ENCODE measurements around the gene RNF31. TPM values are rescaled to one million over a fixed set of nuclear protein-coding genes. Genes with fewer than 3 reads are reported as not detected.

The RNF31 gene
- total RNA-seq, 4 donors from 2014 or later = 26.8 to 35.6 (median 32.4) TPM

- no peaks in the 10 kb centered on the region for H3K27me3 ChIP-seq
- no peak overlapping the region for H3K4me3 ChIP-seq
- no peak for DNase-seq
- H3K4me1 ChIP-seq = peaks cover 5 to 28% (median 7%) of the 10 kb centered on the region in 3 donors
- H3K27ac ChIP-seq = peak overlapping the region in 2 of 4 donors; percentile 59 to 81
- no peaks in the 10 kb centered on the region for H3K9me3 ChIP-seq
- TF ChIP-seq POLR2A (IDR thresholded peaks at IDR 0.05) = no peak
- TF ChIP-seq, protein P1, sequence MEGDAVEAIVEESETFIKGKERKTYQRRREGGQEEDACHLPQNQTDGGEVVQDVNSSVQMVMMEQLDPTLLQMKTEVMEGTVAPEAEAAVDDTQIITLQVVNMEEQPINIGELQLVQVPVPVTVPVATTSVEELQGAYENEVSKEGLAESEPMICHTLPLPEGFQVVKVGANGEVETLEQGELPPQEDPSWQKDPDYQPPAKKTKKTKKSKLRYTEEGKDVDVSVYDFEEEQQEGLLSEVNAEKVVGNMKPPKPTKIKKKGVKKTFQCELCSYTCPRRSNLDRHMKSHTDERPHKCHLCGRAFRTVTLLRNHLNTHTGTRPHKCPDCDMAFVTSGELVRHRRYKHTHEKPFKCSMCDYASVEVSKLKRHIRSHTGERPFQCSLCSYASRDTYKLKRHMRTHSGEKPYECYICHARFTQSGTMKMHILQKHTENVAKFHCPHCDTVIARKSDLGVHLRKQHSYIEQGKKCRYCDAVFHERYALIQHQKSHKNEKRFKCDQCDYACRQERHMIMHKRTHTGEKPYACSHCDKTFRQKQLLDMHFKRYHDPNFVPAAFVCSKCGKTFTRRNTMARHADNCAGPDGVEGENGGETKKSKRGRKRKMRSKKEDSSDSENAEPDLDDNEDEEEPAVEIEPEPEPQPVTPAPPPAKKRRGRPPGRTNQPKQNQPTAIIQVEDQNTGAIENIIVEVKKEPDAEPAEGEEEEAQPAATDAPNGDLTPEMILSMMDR (IDR thresholded peaks at IDR 0.05) = no peak
- no peaks in the 10 kb centered on the region for H3K36me3 ChIP-seq
- WGBS, 2 donors = 85 to 100% methylated on average over 1 to 8 of the region's 15 CpGs
- intact Hi-C loops (cut with DNase I) = no loop called here
Observed at GRCh38 chr14:24131549-24131966, 15.7 kb upstream of the RNF31 start.

DNA sequence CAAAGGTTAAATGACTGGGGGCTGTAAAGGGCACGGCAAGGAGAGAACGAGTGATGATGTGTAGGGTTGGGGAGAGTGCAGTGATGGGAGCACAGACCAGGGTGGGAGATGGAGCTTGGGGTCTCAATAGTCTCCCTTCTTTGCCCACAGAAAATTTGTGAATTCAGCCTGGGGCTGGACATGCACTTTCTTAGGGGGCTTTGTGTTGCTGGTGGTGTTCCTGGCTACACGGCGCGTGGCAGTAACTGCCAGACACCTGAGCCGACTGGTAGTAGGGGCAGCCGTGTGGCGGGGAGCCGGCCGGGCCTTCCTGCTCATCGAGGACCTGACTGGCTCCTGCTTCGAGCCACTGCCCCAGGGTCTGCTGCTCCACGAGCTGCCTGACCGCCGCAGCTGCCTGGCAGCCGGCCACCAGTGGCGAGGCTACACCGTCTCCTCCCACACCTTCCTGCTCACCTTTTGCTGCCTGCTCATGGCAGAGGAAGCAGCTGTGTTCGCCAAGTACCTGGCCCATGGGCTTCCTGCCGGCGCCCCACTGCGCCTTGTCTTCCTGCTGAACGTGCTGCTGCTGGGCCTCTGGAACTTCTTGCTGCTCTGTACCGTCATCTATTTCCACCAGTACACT lies 15.1 kb upstream of the RNF31 start:
- Histone ChIP-seq H3K4me3 (no peak overlapping the region), H3K9me3 (no peaks in the 10 kb centered on the region), H3K27me3 (no peaks in the 10 kb centered on the region), H3K36me3 (peaks cover 0 to 1% (median 0%) of the 10 kb centered on the region in 3 donors), H3K4me1 (peaks cover 11 to 34% (median 13%) of the 10 kb centered on the region in 3 donors), H3K27ac (peak overlapping the region in 2 of 4 donors; percentile 59 to 81)
- TF ChIP-seq POLR2A (IDR thresholded peaks at IDR 0.05) = no peak
- TF ChIP-seq, protein P1 (IDR thresholded peaks at IDR 0.05) = no peak
- intact Hi-C loops (cut with DNase I) = no loop called here
- DNase-seq = no peak
- WGBS, 2 donors = 42 to 44% methylated on average over 14 to 18 of the region's 24 CpGs

DNA sequence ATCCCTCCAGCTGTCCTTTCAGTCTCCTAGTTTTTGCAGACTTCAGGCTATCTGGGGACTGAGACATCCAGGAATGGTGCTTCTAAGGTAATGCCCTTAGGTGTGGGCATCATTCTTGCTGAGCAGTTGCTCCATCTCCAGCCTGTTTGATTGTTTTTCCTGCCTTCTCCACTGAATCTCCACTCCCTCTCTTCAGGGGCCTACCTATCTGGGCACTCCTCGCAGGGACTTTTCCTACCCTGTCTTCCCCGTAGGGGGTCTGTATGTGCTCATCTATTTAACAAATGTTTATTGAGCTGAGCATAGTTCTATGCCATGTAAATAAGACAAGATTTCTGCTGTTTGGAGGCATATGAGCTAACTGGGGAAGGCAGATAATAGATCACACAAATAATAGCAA lies 14.3 kb upstream of the RNF31 start:
- intact Hi-C loops (cut with DNase I) = no loop called here
- WGBS, 2 donors = 91 to 100% methylated on average over 2 of the region's 2 CpGs
- Histone ChIP-seq H3K27ac (no peak overlapping the region), H3K4me1 (peaks cover 19 to 42% (median 20%) of the 10 kb centered on the region in 3 donors), H3K36me3 (peaks cover 3 to 9% (median 5%) of the 10 kb centered on the region in 3 donors), H3K27me3 (no peaks in the 10 kb centered on the region), H3K4me3 (no peak overlapping the region), H3K9me3 (no peaks in the 10 kb centered on the region)
- TF ChIP-seq POLR2A (IDR thresholded peaks at IDR 0.05) = no peak
- TF ChIP-seq, protein P1 (IDR thresholded peaks at IDR 0.05) = no peak
- no peak for DNase-seq

DNA sequence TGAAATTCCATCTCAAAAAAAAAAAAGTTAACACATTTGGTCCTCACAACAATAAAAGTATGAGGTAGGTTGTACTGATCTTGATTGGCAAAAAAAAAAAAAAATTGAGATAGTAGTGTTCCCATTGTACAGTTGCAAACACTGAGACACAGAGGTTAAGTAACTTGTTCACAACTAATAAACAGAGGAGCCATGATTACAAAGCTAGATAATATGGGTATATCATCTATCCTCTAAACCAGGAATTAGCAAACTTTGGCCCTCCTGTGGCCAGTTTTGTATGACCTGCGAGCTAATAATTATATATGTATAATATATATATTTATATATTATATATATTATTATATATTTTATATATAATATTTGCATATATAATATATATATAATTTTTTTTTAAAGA lies 13.6 kb upstream of the RNF31 start:
- peaks cover 10 to 17% (median 12%) of the 10 kb centered on the region in 3 donors for H3K36me3 ChIP-seq
- intact Hi-C loops (cut with DNase I) = no loop called here
- TF ChIP-seq, protein P1 (IDR thresholded peaks at IDR 0.05) = no peak
- TF ChIP-seq POLR2A (IDR thresholded peaks at IDR 0.05) = no peak

DNA sequence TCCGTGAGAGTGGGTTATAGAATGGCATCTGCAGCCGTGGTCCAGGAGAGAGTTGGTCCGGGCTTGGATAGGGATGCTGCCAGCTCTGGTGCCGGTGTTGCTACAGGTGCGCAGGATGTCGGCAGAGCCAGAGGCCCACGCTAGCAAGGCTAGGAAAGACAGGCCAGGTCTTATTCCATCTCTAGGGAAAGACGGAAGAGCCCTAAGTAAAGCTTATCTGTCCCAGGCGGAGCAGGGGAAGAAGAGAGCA lies 11.8 kb upstream of the RNF31 start:
- Histone ChIP-seq H3K4me3 (peak overlapping the region; percentile 77 to 100 (median 88)), H3K36me3 (peaks cover 17 to 27% (median 17%) of the 10 kb centered on the region in 3 donors), H3K9me3 (no peaks in the 10 kb centered on the region), H3K27me3 (no peaks in the 10 kb centered on the region), H3K27ac (peak overlapping the region; percentile 95 to 98 (median 96)), H3K4me1 (peaks cover 31 to 68% (median 41%) of the 10 kb centered on the region in 3 donors)
- 2 to 4% methylated on average over 9 of the region's 9 CpGs for WGBS, 2 donors
- intact Hi-C loops (cut with DNase I) = no loop called here
- TF ChIP-seq POLR2A (IDR thresholded peaks at IDR 0.05) = no peak
- TF ChIP-seq, protein P1 (IDR thresholded peaks at IDR 0.05) = no peak
- DNase-seq = no peak

More for the DNA sequence above, 13.6 kb upstream of the RNF31 start:
- WGBS, 2 donors = 73 to 94% methylated on average over 1 of the region's 1 CpG
- H3K4me1 ChIP-seq = peaks cover 20 to 50% (median 25%) of the 10 kb centered on the region in 3 donors
- H3K4me3 ChIP-seq = no peak overlapping the region
- H3K9me3 ChIP-seq = no peaks in the 10 kb centered on the region
- no peaks in the 10 kb centered on the region for H3K27me3 ChIP-seq
- no peak overlapping the region for H3K27ac ChIP-seq
- no peak for DNase-seq

Measured in esophagus squamous epithelium (tissue), 5 donors.